ENCODE measurements around the gene SESN3.
"Not testable (repeated sequence)": the region's sequence is repeated elsewhere in the genome, so short reads cannot be mapped to it uniquely, and the experiment has no call there.

Gene SESN3

GRCh38 chr11:95150956-95151684 is 79.9 kb downstream of the SESN3 start:
- no peak for DNase-seq

- DNase-seq = no peak
These were observed 81.2 kb downstream of the SESN3 start for GRCh38 chr11:95149651-95150364.

GRCh38 chr11:95148938-95149337 is 82.1 kb downstream of the SESN3 start:
- no peak for DNase-seq

- no peak for DNase-seq
These were observed 82.6 kb downstream of the SESN3 start for GRCh38 chr11:95148406-95148805.

DNA sequence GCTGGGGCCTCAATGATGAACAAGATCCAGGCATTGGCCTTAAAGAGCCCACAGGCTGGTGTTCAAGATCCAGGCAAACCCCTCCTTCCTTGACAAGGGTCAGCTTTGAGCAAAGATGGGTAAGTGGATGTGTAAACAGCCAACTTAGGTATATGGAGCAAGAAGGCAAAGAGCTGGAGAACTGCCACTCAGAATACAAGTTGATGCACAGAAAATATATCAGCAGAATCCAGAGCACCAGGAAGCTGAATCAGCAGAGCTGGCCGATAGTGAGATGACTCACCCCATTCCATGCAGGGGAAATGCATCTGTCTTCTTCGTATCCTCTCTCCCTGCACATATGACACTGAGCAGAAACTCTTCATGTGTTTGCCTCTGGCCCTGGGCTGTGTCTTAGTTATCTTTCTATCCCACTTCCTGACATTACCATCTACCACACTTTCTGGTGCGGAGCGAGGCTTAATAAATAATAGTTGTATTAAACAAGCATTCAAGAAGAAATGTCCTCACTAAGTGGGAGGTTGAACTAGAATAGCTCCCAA is 83.6 kb downstream of the SESN3 start:
- no peak for DNase-seq

DNA sequence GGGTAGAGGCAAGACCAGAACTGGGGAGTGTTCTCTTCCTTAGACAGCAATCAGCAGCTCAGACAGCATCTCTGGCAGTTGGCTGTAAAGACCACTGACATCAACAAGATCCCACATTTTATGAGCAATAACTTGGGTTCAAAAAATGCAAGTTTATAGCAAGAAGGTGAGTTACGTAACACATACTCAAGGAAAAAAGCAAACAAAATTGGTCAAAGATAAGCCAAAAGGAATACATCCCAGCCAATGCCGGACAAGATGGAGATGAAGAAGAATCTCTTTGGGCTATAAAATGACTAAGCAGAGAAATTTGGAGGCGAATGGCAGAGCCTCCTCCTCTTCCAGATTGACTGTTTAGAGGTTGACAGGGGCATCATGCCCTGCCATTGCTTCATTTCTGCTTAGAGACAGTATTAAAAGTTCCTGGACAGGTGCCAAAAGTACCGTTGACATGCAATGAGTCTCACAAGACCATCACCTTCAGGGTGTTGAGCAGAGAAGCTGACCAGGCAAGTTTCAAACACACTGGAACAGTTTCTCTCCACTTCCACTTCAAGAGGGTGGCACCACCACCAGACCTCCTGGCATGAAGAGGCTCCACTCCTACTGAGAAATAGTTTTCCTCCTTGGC is 85.5 kb downstream of the SESN3 start:
- DNase-seq = no peak

- no peak for DNase-seq
These were observed 86.4 kb downstream of the SESN3 start for GRCh38 chr11:95144313-95145235.

- DNase-seq = no peak
These were observed 87.8 kb downstream of the SESN3 start for GRCh38 chr11:95143106-95143681.

DNA sequence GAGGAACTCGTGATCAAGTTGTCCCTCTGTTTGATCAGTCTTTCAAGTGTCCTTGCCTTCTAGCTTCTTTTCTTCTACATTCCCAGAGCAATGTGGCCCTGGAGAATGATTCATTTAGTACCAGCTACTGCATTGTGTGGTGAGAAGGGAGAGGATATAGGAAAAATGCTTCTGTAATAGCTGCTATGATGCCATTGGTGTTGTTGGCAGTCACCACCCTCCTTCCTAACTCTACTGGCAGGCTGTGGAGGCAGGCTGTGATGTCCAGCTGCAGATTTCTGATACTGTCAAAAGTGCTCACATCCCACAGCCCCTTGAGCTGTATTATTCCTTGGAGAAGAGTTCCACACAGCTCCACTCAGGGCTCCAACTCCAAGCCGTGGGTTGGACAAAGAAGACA is 88.6 kb downstream of the SESN3 start:
- DNase-seq = no peak

- DNase-seq = no peak
These were observed 90.5 kb downstream of the SESN3 start for GRCh38 chr11:95140397-95141033.

DNA sequence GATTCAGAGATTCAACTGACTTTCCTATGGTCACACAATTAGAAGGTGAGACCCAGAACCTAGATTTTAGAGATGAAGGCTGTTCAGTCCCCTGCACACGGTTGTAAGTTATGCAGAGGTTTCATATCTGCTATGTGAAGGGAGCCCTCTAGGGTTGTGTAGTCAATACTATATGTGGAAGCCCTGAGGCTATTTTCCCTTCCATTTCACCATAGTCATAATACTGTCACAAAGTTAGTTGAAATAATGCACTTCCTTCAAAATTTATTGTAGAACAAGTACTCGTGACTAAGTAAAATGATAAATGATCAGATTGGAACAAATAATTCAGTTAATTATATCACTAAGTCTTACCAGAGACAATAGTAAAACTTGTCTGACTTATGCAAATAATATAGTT is 92.6 kb downstream of the SESN3 start:
- no peak for DNase-seq

DNA sequence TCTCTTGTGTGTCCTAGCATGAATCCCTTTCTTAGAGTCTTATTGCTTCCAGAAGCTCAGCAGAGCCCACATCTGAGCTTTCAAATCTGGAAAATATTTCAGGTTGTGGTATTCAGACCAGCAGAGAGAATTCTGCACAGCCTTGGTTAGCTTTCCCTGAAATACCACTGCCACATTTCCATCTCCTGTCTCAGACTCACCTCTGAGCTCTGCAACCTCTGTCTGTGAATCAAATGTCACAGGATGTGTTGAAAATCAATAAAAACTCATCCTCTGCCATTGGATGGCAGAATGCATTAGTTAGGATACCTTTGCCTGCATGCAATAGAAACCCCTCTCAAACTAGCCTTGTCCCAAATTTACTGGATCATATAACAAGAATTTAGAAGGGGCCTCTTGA is 93.7 kb downstream of the SESN3 start:
- DNase-seq = no peak

DNA sequence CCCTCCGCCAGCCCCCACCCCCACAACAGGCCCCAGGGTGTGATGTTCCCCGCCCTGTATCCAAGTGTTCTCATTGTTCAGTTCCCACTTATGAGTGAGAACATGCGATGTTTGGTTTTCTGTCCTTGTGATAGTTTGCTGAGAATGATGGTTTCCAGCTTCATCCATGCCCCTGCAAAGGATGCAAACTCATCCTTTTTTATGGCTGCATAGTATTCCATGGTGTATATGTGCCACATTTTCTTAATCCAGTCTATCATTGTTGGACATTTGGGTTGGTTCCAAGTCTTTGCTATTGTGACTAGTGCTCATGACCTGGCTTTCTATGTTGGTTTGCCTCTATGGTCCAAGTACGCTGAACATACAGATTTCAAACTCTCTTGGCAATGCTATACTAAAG is 94.3 kb downstream of the SESN3 start:
- DNase-seq = not testable (repeated sequence)

DNA sequence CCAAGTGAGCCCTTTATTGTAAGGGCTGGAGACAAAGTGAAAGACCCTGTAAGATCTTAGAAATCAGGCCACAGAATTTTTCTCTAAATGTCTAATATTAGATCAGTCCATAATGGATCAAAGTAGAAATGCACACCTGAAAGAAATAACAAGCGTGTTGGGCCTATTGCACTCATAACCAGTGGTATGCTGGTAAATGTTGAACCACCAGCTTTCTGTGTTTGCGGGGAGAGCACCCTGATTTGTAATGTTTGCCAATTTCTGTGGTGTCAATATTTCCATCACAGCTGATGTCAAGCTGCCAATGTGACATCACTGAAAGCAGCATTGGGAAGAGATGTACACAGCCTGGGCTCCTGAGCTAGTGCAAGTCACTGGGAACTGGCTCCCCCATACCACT is 95.1 kb downstream of the SESN3 start:
- DNase-seq = no peak

DNA sequence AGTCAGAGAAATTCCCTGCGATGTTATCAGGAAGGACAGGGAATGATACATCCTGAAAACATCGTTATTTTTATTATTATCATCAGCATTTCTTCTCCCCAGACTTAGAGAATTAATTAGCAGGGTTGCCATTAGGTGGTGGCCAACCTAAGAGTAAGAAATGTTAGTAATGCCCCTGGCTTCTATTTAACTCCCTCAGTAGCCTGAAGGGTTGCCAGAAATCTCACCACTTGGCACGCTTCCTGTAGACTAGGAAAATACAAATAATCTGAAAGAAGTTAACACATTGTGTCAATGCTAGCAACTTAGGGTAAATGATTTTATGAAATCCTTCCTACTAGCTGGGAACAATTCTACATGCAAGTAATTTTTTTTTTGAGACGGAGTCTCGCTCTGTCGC is 95.8 kb downstream of the SESN3 start:
- no peak for DNase-seq

DNA sequence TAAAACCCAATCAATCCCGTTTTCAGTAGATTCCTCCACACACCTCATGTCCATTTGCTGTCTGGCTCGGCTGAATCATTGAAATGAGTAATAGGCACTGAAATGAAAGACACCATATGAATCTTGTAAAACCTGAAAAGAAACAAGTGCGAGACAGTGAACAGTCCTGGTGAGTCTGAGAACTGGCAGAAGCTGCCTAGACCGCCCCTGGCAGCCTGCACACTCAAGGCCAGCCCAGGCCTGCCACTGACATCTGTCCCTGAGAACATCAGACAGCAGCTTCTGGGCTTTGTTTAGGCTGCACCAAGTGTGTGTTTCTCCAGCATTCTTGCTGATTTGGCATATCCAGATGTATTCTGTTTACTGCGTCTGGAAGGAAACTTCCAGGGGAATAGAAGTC is 96.5 kb downstream of the SESN3 start:
- DNase-seq = no peak

DNA sequence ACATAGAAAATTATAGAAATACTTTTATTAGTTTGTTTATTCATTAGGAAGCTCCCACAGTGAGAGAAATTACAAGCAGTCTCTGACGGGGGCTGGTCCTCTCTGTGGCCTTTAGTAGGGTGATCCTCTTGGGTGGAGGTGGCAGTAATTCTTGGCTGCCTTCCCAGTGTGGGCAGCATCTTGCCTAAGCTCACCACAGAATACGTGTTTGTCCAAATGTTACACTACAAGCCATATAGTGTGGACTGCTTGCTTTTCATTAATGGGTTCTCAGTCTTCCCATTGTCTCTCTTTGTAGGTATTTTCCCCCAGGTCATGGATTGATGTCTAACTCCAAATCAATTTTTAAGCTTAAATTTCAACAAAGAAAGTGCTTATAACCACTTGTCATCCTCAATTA is 98.0 kb downstream of the SESN3 start:
- no peak for DNase-seq

DNA sequence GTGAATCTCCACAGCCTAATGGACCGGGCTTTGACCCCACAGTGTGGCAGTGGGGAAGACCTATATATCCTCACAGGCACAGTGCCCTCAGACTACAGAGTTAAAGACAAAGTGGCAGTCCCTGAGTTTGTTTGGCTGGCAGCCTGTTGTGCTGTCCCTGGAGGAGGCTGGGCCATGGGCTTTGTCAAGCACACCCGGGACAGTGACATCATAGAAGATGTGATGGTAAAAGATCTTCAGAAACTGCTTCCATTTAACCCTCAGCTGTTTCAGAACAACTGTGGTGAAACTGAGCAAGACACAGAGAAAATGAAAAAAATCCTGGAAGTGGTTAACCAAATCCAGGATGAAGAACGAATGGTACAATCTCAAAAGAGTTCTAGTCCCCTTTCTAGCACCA is 102.4 kb downstream of the SESN3 start:
- DNase-seq = no peak

GRCh38 chr11:95123556-95123955 is 107.4 kb downstream of the SESN3 start:
- no peak for DNase-seq

GRCh38 chr11:95121698-95122097 is 109.3 kb downstream of the SESN3 start:
- DNase-seq = no peak

DNA sequence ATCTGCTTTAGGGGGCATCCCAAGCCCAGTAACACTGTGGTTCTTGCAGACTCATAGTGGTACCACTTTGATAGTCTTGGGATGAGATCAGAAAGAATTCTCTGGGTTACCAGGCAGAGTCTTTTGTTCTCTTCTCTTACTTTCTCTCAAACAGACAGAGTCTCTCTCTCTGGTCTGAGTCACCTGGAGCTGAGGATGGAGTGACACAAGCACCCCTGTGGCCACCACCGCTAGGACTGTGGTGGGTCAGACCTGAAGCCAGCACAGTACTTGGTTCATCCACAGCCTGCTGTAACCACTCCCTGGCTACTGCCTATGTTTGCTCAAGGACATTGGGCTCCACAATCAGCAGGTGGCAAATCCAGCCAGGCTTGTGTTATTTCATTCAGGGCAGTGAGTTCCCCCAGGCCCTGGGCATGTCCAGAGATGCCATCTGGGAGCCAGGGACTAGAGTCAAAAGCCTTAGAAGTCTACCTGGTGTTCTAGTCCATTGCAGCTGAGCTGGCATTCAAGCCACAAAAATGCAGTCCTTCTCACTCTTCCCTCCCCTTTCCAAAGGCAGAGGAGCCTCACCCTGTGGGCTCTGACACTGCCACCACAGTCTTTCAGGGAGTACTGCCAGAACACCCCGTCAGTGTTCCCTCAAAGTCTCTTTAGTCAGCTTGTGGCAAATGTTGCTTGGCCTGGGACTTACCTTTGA is 111.5 kb downstream of the SESN3 start:
- DNase-seq = no peak
